HG03097 (cell line): ENCODE results near the gene ITPA.
"Not testable (repeated sequence)": the region's sequence is repeated elsewhere in the genome, so short reads cannot be mapped to it uniquely, and the experiment has no call there.

ENCODE experiments used
- ATAC-seq: cut with Tn5 transposase; IDR thresholded peaks from one replicate; pipeline ENCODE4 v1.9.1; 2021; ENCODE audit not compliant: unreplicated experiment, low FRiP score

The ITPA gene

GRCh38 chr20:3195590-3196237, 13.6 kb upstream of the ITPA start:
- no peak for ATAC-seq

- no peak for ATAC-seq
Observed at GRCh38 chr20:3199206-3199605, 10.1 kb upstream of the ITPA start.

DNA sequence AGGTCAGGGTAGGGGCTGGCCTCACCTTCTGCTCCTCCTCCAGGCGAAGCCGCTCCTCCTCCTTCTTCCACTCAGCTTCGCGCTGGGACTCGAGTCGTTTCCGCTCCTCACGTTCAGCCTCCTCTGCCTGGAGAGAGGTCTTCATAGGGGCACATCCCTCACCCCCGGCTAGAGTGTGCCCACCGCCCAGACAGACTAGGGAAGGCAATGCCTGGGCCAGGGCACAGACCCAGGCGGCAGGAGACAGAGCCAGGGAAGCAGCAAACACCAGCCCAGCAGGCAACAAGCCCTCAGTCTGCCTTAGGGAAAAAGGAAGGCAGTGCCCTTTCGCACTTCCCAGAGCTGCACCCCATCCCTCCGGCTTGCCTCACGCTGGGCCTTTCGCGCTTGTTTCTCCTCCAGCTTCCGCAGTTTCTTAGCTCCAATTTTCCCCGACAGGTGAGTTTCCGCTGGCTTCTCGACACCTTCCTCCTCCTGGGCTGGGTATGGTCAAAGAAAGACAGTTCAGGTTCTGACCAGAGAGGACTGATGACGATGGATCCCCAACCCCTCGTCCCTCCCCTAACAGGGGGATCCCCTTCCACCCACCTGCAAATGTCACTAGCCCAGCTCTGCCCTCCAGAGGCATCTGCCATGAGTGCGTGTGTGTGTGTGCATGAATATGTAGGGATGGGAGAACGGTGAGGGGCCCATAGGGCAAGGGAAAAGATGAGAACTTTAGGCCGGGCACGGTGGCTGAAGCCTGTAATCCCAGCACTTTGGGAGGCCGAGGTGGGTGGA, 9.1 kb upstream of the ITPA start:
- no peak for ATAC-seq

DNA sequence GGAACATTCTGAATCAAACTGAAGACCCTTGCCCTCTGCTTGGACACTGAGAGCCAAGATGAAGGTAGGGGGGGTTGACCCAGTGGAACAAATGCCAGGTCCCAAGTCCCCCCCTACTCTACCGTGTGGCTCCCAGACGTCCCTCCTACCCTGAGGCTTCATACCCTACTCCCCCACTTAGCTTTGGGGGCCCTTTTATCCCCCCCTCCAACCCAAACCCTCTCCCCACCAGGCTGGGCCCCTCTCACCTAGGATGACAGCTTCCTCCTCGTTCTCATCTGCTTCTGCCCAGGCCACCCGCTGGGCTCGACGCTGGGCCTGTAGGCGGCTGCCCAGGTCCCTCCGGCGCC, 6.4 kb upstream of the ITPA start:
- no peak for ATAC-seq

- no peak for ATAC-seq
Observed at GRCh38 chr20:3203315-3204123, 5.8 kb upstream of the ITPA start.

DNA sequence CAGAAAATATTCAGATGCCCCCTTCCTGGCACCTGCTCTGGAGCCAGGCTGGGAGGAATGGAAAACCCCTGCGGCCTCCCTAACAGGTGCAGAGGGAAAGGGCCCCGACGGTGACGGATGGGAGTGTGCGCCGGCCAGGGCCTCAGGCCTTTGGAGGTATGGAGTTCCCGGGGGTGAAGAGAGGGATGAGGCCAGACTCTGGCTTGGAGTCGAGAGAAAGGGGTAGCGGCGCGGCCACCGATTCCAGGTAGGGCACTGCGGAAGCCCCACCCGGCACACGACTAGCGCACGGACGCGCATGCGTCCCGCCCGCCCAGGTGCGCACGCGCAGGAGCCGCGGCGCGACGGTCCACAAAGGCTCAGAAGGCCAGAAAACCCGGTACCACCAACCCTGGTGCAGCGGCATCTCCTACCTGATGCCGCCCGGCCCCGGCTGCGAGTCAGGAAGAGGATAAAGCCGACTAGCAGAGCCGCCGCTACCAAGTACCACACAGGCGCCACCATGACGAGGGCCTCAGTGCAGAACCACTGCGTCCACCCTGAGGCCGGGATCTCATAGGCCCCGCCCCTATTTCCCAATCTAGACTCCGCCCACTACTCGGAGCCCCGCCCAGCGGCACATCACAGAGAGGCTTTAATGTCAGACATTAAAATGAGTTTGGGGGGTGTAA, 5.0 kb upstream of the ITPA start, which contains the start of gene DDRGK1:
Gene DDRGK1, minus strand, starts transcription at position 559 of the 671 bp plus-strand sequence. Its CDS starts 55 bp downstream, at position 504.
- peak; percentile 81 for ATAC-seq

GRCh38 chr20:3208786-3209256, 477 bp upstream of the ITPA start:
- ATAC-seq: no peak

DNA sequence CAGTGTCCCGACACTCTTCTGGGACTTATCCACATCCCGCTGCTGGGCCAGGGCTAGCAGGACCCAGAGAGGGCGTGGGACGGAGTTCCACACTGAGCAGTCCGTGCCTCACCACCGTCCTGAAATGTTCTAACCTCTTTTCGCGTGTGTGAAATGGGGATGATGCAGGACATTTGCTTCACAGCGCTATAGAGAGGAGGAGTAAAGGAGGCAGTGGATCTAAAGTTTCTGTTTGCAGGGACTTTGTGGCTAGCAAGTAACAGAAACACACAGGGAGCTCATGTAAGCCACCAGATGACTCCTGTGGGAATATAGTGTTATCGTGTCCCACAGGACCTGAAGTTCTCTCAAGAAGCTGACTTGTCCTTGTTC, 634 bp downstream of the ITPA start:
- no peak for ATAC-seq

DNA sequence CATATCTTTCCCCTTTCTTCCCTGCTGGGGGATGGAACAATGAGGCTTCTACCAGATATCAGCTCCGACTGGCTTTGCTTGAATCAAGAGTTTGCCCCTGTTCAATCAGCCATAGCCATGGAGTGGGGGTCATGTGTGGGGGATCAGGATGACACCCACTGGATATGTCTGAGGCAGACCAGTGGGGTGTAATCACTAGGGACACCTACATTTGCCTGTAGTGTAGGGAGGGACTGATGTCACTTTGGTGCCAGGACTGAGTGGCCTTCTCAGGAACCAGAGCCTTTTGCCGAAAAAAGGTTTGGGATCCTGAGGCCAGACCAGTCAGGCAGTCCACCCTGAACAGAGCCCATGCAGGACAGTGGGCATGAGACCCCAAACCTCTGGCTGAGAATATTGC, 1.0 kb downstream of the ITPA start:
- no peak for ATAC-seq

DNA sequence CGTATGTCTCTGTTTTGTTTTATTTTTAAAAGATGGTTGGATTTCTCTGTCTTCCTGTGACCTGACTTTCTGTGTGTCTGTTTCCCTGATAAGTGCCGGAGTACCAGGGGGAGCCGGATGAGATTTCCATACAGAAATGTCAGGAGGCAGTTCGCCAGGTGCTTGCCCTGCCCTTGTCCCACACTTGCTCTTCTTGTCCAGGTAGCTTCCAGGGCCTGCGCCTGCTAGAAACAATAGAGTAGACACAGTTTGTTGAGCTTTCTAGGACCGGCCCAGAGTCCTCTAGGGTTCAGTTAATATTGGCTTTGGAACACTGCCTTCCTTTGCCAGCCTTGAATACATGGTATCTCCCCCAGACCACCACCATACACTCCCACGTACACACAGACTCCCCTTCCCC, 3.9 kb downstream of the ITPA start:
- ATAC-seq: no peak

DNA sequence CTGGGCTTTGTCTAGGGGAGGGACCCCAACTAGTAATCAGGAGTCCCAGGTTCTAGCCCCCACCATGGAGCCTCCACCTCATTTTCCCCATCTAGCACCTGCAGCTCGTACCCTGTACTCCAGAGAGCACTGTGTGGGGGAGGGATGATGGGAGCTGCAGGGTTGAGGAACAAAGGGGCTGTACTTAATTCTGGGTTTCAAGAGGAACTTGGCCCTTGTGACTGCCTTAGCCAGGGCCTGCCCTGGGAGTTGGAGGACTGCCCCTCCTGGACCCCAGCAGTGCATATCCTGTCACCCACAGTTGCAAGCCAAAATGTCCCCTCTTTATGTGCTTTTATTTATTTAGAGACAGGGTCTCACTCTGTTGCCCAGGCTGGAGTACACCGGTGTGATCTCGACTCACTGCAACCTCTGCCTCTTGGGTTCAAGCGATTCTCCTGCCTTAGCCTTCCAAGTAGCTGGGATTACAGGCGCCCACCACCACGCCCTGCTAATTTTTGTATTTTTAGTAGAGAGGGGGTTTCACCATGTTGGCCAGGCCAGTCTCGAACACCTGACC, 6.1 kb downstream of the ITPA start:
- not testable (repeated sequence) for ATAC-seq

DNA sequence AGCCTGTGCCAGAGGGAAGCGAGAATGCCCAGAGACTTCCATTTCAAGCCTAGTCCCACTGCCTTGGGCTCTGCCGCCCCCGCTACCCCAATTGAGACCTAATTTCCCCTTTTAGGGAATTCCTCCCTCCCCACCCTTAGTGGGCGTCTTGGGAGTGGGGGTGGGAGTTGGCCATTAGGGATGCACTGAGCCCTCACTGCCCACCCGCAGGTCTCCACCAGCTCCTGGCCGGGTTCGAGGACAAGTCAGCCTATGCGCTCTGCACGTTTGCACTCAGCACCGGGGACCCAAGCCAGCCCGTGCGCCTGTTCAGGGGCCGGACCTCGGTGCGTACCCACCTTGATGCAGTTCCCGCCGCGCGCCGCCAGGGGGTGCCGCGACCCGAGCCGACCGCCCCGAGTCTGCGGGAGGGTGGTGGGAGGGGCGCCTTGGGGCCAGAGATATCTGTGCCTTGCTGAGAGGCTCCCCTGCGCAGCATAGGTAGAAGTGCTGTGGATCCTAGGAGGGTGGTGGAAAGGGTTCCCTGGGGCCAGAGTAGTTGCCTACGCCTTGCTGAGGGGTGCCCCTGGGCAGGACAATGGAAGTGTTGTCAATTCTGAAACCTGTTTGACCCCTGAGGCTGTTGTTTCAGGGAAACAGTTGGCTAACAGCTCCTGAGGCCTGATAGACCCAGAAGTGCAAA, 9.2 kb downstream of the ITPA start:
- no peak for ATAC-seq

GRCh38 chr20:3221398-3222226, 12.3 kb downstream of the ITPA start:
- no peak for ATAC-seq

DNA sequence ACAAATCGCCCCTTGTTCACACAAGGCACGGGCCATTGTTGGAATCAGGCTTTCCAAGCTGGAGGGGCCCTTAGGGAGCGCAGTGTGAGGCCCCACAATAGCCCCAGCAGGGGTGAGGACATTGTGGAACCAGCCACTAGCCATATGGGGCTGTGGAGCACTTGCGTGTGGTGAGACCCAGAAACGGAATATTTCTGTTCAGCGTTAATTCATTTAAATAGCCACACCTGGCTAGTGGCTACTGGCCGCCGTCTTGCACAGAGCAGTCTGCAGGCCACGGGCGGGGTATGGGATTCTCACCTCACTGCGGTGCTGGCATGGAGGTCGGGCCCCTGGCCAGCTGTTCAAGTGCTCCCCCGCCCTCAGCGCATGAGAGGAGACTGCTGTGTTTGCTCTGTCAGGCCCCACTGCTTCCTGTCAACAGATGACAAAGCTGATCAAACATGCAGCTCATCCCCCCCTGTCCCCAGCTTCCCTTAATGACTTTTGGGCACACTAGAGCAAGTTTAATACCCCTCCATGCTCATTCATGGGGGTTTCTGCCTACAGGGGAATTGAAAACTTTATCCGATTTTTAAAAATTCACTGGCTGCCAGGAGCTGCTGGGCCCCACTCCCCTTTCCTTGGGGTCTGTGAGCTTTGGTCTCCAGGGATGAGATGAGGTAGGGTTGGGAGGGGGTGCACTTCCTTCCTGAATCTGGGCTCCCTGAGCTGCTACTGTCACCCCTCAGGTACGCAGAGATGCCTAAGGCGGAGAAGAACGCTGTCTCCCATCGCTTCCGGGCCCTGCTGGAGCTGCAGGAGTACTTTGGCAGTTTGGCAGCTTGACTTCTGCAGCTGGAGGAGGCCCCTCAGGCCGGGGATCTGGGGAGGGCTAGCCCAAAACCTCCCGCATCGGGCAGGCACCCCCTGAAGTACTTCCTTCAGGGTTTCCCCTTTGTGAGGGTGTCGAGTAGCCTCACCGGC, 13.6 kb downstream of the ITPA start:
- peak; percentile 49 for ATAC-seq

DNA sequence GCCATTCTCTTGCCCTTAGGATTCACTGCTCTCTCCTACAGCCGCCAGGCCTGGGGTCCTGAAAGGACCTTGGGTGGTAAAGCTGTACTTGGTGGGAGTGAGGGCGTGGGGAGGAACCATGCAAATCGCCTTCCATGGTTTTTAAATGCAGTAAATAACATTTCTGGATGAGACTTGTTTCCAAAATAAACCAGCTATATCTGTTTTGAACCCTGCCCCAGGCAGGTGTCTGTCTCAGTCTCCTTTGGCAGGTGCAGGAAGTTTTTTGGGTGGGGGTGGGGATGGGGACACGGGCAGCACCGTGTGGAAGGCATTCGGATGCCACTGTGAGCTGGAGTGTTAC, 14.3 kb downstream of the ITPA start:
- ATAC-seq: no peak

GRCh38 chr20:3223994-3224680, 14.8 kb downstream of the ITPA start:
- no peak for ATAC-seq

DNA sequence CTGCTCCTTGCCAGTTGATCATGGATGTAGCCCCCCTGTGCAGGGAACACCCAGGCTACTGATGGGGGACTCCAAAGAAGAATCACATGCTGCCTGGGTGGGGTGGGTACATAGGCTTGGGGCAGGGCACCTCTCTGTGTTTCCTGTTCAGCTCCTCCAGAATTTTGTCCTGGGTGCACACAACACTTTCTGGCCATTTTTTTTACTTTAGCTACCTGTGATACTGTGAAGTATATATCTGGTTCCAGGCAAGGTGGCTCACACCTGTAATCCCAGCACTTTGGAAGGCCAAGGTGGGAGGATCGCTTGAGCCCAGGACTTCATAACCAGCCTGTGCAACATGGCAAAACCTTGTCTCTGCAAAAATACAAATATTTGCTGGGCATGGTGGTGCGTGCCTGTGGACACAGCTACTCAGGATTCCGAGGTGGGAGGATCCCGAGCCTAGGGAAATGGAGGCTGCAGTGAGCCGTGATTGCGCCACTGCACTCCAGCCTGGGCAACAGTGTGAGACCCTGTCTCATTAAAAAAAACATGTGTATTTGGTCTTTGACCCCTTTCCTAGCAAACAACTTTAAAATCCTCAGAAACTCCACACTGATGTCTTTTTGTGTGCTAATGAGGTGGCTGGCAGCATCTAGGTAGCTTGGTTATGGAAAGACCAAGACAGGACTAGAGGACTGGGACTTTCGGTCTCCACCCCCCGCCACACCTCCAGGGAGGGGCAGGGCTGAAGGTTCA, 15.6 kb downstream of the ITPA start:
- ATAC-seq: no peak
